ENCODE measurements around the gene SERPINB13.

SERPINB13 gene, protein sequence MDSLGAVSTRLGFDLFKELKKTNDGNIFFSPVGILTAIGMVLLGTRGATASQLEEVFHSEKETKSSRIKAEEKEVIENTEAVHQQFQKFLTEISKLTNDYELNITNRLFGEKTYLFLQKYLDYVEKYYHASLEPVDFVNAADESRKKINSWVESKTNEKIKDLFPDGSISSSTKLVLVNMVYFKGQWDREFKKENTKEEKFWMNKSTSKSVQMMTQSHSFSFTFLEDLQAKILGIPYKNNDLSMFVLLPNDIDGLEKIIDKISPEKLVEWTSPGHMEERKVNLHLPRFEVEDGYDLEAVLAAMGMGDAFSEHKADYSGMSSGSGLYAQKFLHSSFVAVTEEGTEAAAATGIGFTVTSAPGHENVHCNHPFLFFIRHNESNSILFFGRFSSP

DNA sequence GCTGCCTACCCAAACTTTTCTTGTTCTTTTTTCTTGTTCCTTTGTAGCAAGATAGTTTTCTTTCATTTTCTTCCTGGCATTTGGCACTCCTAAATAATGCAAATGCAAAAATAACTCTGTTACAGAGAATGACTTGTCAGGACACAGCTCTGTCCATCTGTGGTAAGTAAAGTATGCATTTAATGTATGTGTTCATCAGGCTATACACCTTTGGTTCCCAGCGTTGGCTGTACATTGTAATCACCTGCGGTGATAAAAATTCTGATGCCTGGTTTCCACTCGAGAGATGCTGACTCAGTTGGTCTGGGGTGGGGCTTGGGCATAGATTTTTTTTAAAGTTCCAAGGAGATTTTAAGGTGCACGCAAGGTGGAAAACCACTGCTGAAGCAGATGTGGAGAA is at the start of gene SERPINB13:
SERPINB13 (plus strand) TSS at position 378 of the 400 bp plus-strand sequence. CDS start 1,325 bp downstream, outside the sequence.
- DNase-seq, result no peak

DNA sequence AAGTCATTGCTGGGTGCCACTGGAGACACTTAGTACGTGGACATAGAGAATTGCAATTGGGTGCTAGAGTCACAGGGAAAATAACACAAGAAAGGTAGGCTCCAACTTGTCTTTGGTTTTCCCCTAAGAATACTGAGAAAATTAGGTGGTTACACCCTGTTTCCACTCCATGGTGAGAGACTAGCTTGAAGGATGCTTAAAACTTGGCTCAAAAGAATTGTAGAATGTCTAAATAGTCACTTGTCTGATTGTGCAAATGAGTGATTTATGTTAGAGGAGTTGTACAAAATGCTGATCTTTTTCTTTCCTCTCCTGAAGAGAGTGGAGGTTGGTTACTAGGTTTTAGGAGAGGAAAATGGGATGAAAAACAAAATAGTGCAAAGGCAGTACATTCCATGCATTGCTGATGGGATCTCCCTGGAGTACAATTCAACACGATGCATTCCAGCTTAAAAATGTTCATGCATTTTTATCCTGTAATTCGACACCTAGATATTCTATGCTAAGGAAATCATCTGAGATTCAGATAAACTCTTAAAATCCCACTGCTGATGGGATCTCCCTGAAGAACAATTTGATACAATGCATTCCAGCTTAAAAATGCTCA is 47.1 kb upstream of the SERPINB13 start:
- DNase-seq, result no peak

DNA sequence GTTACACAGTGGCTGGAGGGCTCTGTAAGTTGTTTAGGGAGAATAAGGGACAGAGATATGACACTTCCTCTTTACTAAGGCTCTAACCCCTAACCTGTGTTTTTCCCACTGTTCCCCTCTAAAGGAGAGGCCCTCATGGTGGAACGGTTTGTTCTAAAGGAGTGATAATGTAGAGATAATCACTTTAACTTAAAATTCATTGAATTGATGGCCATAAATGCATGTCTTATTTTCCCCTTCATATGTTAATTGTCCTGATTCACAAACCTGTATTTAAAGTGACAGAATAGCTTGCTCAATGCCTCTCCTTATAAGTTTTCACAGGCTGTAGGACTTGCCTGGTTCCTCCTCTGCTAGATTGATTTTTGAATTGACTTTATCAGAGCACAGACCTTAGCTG is 45.1 kb upstream of the SERPINB13 start, which contains the start of gene SERPINB12:
SERPINB12 (plus strand) TSS at position 301 of the 400 bp plus-strand sequence. CDS start 13,791 bp downstream, outside the sequence.
- no peak for DNase-seq

DNA sequence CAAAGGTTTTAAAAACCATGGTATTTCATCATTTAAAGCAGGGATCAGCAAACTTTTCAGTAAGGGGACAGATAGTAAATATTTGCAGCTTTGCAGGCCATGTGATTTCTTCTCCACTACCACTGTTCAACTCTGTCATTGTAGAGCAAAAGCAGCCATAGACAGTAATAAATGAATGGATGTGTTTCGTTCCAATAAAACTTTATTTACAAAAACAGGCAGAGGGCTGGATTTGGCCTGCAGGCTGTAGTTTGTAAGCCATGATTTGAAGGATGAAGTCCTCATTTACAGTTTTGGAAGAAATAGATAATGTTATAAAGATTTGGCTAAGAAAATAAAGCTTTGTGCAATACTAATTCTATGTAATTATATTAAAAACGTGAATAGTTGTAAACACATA is 43.1 kb upstream of the SERPINB13 start:
- DNase-seq, result no peak

DNA sequence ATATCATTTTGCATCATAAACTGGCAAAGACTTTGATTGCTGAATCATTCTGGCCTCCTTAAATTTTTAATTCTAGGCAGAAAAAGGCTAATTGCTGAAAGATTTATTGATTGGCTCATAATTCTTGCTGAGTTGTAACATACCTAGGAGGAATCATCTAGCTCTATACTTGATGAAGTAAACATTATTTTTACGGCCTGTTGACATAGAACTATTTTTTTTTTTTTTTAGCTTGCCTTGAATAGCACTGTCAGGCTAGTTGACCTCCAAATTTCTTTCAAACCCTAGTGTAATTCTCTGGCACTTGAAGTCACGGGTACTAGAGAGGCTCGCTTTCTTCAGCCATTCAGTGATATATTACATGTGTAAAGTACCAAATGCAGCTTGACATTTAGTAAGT is 42.1 kb upstream of the SERPINB13 start:
- DNase-seq, result no peak

DNA sequence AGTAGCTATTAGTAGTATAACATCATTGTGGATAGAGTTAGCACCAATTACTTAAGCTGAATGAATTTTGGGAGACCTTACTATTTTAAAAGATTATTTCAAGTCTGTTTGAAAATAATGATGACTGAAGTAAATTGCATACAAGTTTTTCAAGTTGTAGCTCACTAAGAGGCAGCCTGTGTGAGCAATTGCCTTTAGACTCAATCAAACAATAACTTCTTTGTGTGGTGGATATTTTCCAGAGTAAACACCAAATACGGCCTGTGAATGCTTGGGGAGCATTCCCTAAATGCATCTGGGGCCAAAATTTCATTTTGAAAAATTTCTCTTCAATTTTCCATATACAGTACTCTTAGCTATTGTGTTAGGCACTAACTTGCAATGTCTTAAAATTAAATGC is 37.1 kb upstream of the SERPINB13 start:
- DNase-seq, result no peak

DNA sequence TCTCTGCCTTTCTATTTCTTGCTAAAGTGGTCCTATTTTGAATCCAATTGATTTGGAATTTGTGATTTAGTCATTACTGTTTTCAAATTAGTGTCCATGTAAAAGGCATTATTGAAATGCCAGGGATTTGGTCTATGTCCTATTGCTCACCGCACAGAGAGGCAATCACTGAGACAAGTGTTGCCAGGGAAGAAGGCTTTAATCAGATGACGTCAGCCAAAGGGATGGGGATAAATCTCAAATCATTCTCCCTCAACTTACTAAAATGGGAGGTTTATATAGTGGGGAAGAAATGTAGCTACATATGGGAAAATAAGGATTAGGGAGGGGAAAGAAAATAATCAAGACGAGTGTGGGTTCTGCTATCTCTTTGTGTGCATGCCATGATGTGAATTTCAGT is 35.4 kb upstream of the SERPINB13 start:
- no peak for DNase-seq

DNA sequence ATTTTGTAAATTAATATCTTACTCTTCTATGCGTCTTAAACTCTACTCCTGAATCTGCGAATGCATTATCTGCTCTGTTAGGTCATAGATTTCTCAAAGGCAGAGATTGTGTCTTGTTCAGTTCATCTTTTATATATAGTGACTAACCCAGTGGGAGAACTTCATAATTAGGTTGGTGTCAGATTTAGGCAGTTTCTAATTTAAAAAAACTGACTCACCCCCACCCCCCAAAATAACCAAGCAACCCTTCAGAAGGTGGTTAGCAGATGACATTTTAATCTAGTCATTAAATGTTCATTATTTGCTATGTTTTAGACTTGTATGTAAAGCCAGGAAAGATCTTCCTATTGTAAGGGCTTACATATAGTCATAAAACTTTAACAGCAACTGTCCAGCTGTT is 34.6 kb upstream of the SERPINB13 start:
- no peak for DNase-seq

DNA sequence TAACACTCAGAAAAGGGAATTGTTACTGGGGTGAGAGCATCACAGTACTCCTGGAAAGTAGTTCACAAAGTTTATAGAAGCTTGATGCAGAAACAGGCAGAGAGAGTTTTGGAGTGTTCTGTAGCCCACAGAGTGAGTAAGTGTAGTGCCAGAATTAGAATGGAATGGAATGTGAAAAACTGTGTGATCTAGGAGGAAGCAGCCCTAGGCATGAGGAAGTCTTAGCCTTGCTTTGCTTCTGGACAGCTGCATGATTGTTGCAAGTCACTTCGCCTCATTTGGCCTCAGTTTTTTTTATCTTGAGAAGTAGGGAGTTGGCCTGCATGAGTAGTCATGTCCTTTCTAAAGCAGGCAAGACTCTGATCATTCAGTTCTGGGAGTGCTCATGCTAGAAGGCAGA is 34.1 kb upstream of the SERPINB13 start:
- DNase-seq, result no peak

DNA sequence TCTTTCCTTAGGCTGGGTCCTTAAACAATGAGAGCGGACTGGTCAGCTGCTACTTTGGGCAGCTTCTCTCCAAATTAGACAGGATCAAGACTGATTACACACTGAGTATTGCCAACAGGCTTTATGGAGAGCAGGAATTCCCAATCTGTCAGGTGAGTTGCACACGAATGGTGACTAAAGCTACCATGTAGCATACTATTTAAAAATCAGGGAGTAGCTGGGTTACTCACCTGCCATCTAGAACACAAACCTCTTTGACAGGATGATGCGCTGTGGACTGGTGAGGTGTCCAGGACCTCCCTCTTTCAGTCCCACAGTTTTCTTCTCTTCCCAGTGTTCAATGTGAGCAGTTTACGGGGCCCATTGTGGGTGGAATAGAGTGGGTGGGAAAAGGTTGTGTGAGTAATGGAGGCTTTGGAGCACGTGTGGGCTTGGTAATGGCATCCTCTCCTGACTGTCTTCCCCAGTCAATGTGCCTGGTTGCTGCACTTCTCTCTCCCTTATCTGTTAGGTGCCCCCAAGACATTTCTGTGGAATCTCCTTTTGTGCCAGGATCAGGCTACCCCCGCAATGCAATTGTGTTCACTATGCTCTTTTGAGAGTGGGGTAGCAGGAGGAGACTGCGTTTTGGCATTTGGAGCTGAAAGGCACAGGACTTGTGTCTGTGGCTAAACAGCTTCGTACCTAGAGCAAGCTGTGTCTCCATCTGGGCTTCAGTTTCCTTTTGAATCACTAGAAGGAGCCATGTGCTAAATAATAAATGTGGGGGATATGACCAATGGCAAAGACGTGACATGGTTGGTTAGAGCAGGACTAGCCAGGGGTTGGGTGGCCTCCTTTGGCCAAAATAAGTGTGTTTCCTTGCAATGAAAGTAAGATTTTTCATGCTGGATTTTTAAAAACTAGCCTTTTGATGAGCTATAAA is 27.3 kb upstream of the SERPINB13 start:
- no peak for DNase-seq

DNA sequence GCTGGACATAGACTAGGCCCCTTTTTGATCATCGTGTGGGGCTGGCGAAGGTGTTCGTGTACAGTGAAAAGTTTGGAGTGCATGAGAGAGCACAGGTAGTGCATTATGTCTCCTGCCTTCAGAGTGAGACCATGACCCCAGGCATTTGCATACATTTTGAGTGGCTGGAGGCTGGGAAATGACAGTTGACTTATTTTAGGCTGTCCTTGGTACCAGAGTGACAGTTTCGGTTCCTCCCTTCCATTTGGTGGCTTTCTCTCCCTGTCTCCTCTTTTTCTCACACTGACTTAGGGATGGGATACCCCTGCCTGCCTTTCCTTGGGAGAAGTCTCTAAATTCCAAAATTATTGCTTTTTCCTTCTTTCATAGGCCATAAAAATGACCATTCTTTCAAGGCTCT is 24.9 kb upstream of the SERPINB13 start:
- DNase-seq, result no peak

DNA sequence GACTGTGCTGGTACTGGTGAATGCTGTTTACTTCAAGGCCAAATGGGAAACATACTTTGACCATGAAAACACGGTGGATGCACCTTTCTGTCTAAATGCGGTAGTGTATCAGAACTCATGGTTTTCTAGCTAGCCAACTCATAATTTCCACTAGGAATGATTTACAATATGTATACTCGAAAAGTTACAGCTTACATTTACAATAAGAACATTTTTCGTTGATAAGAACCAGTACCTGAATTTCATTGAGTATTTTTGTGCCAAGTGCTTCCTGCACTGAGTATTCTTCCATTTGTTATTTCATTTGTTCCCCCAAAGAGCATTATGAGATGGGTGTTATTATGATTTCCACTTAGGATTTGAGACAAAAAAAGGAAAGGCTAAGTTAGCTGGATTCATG is 23.1 kb upstream of the SERPINB13 start:
- no peak for DNase-seq

DNA sequence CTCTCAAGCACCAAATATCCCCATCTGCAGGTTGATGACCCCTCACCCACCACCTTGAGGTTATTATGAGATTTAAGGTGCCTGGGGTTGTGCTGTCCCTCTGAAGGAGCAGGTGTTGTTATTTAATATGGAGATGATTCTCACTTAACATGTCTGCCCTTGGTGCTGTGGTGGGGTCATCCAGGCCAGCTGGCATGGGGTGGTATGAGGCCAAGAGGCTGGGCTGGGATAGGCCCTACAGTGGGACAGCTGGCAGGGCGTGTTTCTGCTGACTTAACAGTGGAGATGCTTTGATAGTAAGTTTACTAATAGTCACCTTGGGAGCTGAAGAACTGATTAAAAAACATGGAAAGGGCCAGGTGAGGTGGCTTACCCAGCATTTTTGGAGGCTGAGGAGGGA is 22.6 kb upstream of the SERPINB13 start:
- no peak for DNase-seq

DNA sequence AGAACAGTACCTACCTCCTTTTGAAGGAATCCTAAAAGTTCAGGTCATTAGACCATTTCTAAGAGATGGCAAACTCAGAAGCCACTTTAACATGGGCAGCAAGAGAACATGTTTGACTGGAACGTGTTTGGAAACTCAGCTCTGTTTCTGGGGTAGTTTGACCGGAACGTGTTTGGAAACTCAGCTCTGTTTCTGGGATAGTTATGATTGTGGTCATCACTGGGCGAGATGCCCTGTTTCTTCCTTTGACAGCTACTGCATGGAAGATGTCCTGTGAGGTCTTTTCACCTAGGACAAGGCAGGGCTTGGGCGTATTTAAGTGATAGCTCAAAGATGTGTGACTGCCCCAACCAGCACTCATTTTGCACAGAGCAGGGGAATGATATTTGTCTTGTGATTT is 19.9 kb upstream of the SERPINB13 start:
- DNase-seq, result no peak

DNA sequence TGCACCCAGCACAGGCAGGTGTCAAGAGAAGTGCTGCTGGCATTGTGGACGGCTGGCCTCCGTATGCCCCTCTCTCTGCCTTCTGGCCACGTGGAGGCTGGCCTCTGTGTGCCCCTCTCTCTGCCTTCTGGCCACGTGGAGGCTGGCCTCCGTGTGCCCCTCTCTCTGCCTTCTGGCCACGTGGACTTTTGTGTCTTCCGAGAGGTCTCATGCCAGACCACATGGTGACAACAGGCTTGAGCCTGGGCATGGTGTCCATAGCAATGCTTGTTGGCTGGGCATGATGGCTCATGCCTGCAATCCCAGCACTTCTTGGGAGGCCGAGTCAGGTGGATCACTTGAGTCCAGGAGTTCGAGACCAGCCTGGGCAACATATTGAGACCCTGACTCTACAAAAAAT is 19.3 kb upstream of the SERPINB13 start:
- no peak for DNase-seq

DNA sequence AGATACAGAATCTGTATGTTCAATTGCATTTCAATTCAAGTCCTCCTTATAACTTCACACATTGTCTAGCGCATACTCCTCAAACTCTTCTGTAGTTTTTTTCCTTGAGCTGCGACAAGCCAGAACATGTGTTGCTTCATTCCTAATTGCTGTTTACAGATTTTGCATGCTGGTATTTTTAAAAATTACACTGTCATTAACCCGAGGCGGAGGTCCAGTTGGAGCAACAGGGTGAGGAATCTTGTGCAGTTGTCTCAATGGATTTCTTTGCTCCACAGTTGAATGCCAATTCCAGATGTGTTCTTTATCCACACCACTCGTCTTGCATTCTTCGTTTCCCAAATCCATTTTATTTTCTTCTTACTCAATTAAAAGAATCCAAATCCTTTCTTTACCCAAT is 16.4 kb upstream of the SERPINB13 start:
- DNase-seq, result no peak

DNA sequence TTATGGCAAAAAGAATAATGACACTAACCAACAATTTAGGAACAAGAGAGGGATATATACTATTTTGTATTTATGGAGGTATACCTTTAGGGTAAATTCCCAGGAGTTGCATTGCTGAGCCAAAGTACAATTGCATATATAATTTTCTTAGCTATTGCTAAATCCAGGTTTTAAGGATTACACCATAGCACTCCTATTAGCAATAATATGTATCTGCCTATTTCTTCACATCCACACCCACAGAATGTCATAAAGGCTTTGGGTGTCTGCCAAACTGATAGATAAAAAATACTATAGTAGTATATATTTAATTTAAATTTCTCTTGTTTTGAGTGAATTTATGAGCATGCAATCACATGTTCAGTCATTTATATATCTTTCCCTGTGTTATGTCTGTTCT is 11.5 kb upstream of the SERPINB13 start:
- no peak for DNase-seq

DNA sequence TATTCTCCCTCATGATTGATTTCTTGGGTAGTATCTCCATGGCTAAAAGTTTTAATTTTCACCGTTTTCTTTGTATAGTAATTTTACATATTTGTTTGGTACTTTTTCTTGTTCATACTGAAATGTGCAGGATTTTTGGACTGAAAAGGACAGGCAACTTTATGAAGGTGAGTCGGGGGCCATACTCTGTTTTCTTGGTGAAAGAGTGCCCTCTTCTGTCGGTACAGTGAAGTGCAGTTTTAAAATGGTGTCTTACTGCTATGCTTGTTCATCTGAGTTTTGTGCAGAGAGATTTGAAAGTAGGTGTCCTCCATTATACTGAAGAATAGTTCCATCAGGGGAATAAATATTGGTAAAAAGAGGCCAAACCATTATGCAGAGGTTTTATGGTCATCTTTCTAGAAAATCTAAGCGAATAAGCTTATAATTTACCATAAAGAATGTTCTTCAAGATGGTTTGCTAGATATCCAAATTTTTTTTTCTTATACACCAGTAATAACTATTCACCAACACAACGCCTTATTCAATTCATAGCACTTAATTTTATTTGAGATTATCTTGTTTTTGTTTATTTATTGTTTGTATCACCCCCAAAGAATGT is 8.7 kb upstream of the SERPINB13 start:
- peak; percentile 20 for DNase-seq

DNA sequence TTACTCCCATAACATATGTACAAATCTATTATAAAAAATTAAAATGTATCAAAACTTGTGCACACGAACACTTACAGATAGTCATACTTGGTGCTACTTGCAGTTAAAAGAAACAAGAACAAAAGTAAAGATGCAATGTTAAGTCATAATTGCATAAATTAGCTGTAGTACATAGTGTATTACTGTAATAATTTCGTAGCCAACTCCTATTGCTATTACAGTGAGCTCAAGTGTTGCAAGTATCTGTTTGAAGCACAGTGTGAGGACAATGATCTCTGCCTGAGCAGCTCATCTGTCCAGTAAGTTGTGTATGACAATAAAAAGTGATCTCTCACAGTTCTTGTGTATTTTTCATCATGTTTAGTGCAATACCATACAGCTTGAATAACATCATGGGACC is 7.5 kb upstream of the SERPINB13 start:
- DNase-seq, result no peak

DNA sequence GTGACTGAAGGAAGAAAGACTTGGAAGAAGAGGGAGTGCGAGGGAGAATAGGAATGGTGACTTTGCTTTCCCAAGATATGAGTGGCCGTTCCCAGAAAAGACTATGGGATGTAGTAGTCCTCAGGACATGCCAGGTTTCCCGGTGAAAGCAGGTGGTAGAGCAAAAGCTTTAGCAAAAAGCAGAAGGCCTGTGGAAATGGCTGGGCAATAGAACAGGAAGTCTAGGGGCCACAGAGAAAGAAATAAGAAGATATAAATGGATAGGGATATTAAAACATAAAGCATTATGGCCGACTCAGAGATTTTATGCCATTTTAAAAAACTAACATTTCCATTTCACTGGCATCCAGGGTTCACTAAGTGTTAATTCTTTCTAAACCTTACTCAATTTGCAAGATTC is 1.2 kb upstream of the SERPINB13 start:
- DNase-seq, result no peak

DNA sequence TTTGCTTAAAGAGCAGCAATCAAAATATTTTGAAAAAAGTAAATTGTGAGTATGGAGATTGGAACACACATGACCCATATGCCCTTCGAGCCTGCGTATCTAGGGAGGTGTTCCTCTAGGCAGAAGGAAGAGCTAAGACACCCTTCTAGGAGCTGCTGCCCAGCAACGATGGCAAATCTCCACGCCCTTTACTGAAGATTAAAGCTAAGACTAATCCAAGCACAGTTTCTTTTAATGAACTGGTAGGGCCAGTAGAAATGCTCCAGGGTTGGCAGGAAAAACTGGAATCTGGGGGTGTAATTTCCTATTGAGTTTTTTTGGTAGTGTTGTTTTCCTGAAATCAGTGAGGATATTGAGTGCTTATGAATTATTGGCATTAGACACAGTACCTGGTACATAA is 712 bp upstream of the SERPINB13 start:
- no peak for DNase-seq

DNA sequence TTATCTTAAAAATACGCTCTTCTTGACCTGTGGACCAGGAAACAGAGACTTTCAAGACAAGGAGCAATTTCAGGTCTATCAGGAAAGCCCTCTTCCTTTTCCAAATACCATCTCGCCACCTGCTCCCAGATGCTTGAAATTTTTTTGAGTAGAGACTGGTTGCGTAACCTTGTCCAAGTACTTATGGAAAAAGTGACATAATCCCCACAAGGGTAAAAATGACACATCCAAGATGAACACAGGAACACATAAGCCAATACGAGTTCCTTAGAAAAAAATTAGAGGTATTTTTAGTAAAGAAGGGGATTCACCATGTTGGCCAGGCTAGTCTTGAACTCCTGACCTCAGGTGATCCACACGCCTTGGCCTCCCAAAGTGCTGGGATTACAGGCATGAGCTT is 1.8 kb downstream of the SERPINB13 start:
- no peak for DNase-seq

DNA sequence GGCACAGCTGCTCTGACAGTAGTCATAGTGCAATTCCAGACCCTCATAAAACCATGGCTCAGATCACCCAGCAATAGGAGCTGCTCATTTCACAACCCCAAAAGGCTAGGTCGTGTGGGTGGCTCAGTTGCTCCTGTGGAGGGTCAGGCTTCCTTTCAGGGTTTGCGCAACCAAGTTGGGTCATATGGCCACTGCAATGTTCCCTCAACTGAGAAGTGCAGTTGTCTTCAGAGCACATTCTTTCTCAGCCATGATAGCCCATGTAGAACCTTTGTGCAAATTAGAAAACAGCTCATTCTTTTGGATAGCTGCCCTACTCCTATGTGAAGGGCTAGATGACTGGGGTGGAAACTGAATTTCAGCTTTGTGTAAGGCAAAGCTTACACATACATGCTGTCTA is 3.2 kb downstream of the SERPINB13 start:
- no peak for DNase-seq

Measured in stimulated activated CD4-positive, alpha-beta T cell treated with anti-CD3 and anti-CD28 coated beads, Interleukin-15, amount 100 ng/mL, for 24 hours (primary cell).